Measurements from ENCODE around the gene COPS8. TPM values are rescaled to one million over a fixed set of nuclear protein-coding genes. Genes with fewer than 3 reads are reported as not detected.
A peak's percentile ranks its signal among the peaks of the same experiment; 100 is the strongest.

COPS8 gene
- total RNA-seq (100 to 1,000 TPM in 1 of 9 donors, 10 to 100 TPM in 8; 38.1 to 131 (median 64.6) TPM), polyA plus RNA-seq (100 to 1,000 TPM in 1 of 3 donors, 10 to 100 TPM in 2; 25.2 to 130 (median 28.0) TPM)
- long read RNA-seq, donor 1, full-length matches to known transcripts, result 48 of 48 reads
- long read RNA-seq, donor 1, partial matches to known transcripts, result 0 of 48 reads
- long read RNA-seq, donor 1, other reads (novel, unspliced or antisense), result 0 of 48 reads
- long read RNA-seq, donor 2, full-length matches to known transcripts, result 25 of 25 reads
- long read RNA-seq, donor 2, partial matches to known transcripts, result 0 of 25 reads
- long read RNA-seq, donor 2, other reads (novel, unspliced or antisense), result 0 of 25 reads
- long read RNA-seq, donor 3, full-length matches to known transcripts, result 40 of 40 reads
- long read RNA-seq, donor 3, partial matches to known transcripts, result 0 of 40 reads
- long read RNA-seq, donor 3, other reads (novel, unspliced or antisense), result 0 of 40 reads
- long read RNA-seq, donor 4, full-length matches to known transcripts, result 62 of 70 reads
- long read RNA-seq, donor 4, partial matches to known transcripts, result 1 of 70 reads
- long read RNA-seq, donor 4, other reads (novel, unspliced or antisense), result 7 of 70 reads
- long read RNA-seq, donor 5, full-length matches to known transcripts, result 80 of 84 reads
- long read RNA-seq, donor 5, partial matches to known transcripts, result 1 of 84 reads
- long read RNA-seq, donor 5, other reads (novel, unspliced or antisense), result 3 of 84 reads
- long read RNA-seq, donor 6, full-length matches to known transcripts, result 43 of 49 reads
- long read RNA-seq, donor 6, partial matches to known transcripts, result 1 of 49 reads
- long read RNA-seq, donor 6, other reads (novel, unspliced or antisense), result 5 of 49 reads
- long read RNA-seq, donor 7, full-length matches to known transcripts, result 21 of 21 reads
- long read RNA-seq, donor 7, partial matches to known transcripts, result 0 of 21 reads
- long read RNA-seq, donor 7, other reads (novel, unspliced or antisense), result 0 of 21 reads
- long read RNA-seq, donor 8, full-length matches to known transcripts, result 59 of 59 reads
- long read RNA-seq, donor 8, partial matches to known transcripts, result 0 of 59 reads
- long read RNA-seq, donor 8, other reads (novel, unspliced or antisense), result 0 of 59 reads
- long read RNA-seq, donor 9, full-length matches to known transcripts, result 37 of 37 reads
- long read RNA-seq, donor 9, partial matches to known transcripts, result 0 of 37 reads
- long read RNA-seq, donor 9, other reads (novel, unspliced or antisense), result 0 of 37 reads
- long read RNA-seq, donor 10, full-length matches to known transcripts, result 27 of 27 reads
- long read RNA-seq, donor 10, partial matches to known transcripts, result 0 of 27 reads
- long read RNA-seq, donor 10, other reads (novel, unspliced or antisense), result 0 of 27 reads

DNA sequence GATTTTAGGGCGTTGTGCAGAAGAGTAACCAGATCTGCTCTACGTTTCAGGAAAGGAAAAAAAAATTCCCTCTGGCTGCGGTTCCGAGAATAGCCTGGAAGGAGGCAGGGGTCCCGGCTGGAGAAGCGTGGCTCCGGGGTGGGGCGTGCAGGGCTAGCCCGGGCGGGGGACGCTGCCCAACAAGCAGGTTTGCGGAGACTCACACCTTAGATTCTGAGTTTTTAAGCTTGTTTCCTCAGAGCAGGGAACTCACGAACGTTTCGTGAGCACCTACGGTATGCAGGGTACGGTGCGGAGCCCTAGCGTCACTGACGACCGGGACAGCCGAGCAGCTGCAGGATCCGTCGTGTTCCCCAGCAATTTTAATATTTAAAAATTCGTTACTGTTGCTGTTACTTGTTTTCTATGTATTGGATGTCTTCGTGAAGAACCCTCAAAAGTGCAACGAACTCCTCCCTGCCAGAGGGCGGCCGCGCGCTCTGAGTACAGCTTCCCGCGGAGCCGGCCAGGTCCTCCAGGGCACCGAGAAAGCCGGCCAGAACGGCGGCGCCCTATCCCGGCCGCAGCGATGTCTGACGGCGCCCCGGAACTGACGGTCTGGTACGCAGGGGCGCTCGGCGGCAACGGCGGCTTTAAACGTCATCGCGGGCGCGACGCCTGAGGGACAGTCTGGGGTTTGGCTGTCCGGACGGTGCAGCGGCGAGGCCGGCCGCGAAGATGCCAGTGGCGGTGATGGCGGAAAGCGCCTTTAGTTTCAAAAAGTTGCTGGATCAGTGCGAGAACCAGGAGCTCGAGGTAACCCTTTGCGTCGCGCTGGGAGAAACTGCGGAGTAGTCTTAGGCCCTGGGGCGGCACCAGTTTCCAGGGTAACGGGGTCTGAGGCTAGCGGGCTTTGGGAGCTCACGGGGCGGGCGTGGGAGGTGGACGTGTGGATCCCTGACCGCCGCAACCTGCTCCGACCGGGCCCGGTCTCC, at the start of gene COPS8:
COPS8 (plus strand) TSS at position 642 of the 974 bp plus-strand sequence; CDS start at position 718, 76 bp downstream.
- DNase-seq, result peak; percentile 94 to 97 (median 95)
- Histone ChIP-seq H3K27ac (peak within 1 kb of the TSS in 4 of 5 donors; percentile 68 to 89 (median 84)), H3K27me3 (no peaks in the 10 kb centered on the region), H3K4me3 (peak within 1 kb of the TSS; percentile 67 to 79 (median 71)), H3K4me1 (replicated peaks in 1 of 2) (peaks cover 16 to 21% of the 10 kb centered on the region in 2 donors), H3K36me3 (replicated peaks in 1 of 2) (no peaks in the 10 kb centered on the region), H3K9me3 (replicated peaks in 1 of 3) (no peaks in the 10 kb centered on the region)
- WGBS, 4 donors, result 0 to 1% (median 0%) methylated on average over 26 to 86 of the region's 86 CpGs
- TF ChIP-seq, protein P1, sequence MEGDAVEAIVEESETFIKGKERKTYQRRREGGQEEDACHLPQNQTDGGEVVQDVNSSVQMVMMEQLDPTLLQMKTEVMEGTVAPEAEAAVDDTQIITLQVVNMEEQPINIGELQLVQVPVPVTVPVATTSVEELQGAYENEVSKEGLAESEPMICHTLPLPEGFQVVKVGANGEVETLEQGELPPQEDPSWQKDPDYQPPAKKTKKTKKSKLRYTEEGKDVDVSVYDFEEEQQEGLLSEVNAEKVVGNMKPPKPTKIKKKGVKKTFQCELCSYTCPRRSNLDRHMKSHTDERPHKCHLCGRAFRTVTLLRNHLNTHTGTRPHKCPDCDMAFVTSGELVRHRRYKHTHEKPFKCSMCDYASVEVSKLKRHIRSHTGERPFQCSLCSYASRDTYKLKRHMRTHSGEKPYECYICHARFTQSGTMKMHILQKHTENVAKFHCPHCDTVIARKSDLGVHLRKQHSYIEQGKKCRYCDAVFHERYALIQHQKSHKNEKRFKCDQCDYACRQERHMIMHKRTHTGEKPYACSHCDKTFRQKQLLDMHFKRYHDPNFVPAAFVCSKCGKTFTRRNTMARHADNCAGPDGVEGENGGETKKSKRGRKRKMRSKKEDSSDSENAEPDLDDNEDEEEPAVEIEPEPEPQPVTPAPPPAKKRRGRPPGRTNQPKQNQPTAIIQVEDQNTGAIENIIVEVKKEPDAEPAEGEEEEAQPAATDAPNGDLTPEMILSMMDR (IDR thresholded peaks at IDR 0.05), result peak in 4 of 6 experiments; percentile 5 to 45 (median 18)
- peak; percentile 89 to 96 for TF ChIP-seq POLR2A (IDR thresholded peaks at IDR 0.05)
- intact Hi-C loops (cut with DNase I), result no loop called here

DNA sequence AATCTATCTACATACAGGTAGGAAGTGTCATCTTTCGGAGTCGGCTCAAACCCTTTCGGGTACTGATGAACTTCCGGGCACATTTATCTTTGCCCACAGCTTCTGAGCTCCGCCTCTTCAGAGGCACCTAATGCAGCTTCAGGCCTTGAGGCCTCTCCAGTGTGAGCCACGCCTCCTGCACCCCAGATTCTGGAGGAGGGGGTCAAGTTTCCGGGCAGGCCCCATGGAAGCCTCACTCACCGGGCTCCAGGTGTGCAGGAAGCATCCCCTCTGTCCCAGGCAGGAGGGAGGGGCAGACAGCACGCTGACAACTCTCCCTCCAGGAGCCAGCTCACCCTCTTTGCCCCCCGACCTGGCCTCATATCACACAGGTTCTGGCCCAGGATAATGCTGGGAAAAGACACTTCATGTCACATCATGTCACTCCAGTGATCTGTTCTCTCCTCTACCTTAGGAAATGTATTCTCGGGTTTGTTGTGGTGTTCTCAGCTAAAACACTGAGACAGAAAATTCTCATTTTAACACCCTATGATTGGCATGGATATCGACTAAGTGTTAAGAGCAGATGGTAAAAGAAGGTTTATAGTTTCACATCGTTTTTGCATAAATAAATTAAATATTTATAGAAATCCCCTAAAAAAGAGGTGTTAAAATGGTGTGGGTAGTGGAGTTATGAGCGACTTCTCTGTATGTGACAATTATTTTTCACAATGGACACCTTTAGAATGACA, 46.2 kb upstream of the COPS8 start:
- Histone ChIP-seq H3K27me3 (no peaks in the 10 kb centered on the region), H3K9me3 (replicated peaks in 1 of 3) (no peaks in the 10 kb centered on the region), H3K27ac (no peak overlapping the region), H3K4me3 (no peak overlapping the region), H3K36me3 (replicated peaks in 1 of 2) (no peaks in the 10 kb centered on the region), H3K4me1 (replicated peaks in 1 of 2) (no peaks in the 10 kb centered on the region)
- DNase-seq, result no peak
- WGBS, 4 donors, result 88 to 94% (median 90%) methylated on average over 13 to 14 of the region's 14 CpGs
- intact Hi-C loops (cut with DNase I), result no loop called here
- TF ChIP-seq, protein P1 (IDR thresholded peaks at IDR 0.05), result no peak
- TF ChIP-seq POLR2A (IDR thresholded peaks at IDR 0.05), result no peak

DNA sequence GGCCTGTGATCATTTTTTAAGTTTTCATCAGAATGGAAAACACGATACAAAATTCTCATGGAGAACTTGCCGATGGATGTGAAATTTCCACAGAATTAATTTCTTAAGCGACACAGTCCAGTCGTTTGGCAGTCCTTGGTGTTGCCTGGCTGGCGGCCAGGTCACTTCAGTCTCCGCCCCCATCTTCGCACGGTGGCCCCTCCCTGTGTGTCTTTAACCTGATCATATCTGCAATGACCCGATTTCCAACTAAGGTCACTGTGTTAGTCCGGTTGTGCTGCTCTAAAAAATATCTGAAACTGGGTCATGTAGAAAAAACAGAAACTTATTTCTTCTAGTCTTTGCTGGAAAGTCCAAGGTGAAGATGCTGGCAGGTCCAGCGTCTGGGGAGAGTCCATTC, 44.5 kb upstream of the COPS8 start:
- no peak overlapping the region for H3K4me3 ChIP-seq
- intact Hi-C loops (cut with DNase I), result no loop called here
- H3K27me3 ChIP-seq, result no peaks in the 10 kb centered on the region
- no peak overlapping the region for H3K27ac ChIP-seq
- no peaks in the 10 kb centered on the region for H3K9me3 ChIP-seq (replicated peaks in 1 of 3)
- peak in 3 of 7 donors; percentile 19 to 35 (median 23) for DNase-seq
- 33 to 43% (median 40%) methylated on average over 11 of the region's 11 CpGs for WGBS, 4 donors
- TF ChIP-seq POLR2A (IDR thresholded peaks at IDR 0.05), result no peak
- TF ChIP-seq, protein P1 (IDR thresholded peaks at IDR 0.05), result no peak
- H3K4me1 ChIP-seq (replicated peaks in 1 of 2), result no peaks in the 10 kb centered on the region
- H3K36me3 ChIP-seq (replicated peaks in 1 of 2), result no peaks in the 10 kb centered on the region
